Endodermal cell (in vitro differentiated cells): ENCODE data around the gene THAP11. TPM values are rescaled to one million over a fixed set of nuclear protein-coding genes. Genes with fewer than 3 reads are reported as not detected.

ENCODE experiments used
- DNase-seq: peaks from one replicate; pipeline ENCODE4 v3.0.0-alpha.2; 2017
- H3K27ac ChIP-seq: 2 replicates; pipeline ENCODE4 v1.5.1; 2013; ENCODE audit warnings: mild to moderate bottlenecking, low read depth, low read length, moderate library complexity
- H3K27me3 ChIP-seq: 2 replicates; pipeline ENCODE4 v1.6.1; 2013; ENCODE audit warnings: mild to moderate bottlenecking, low read length, moderate library complexity; ENCODE audit not compliant: insufficient read depth, control insufficient read depth, poor library complexity, severe bottlenecking
- H3K36me3 ChIP-seq: 2 replicates; pipeline ENCODE4 v1.7.0; 2013; ENCODE audit warnings: mild to moderate bottlenecking, low read length, moderate library complexity; ENCODE audit not compliant: control insufficient read depth, insufficient read depth
- H3K4me1 ChIP-seq: one replicate; pipeline ENCODE4 v1.7.0; 2013; ENCODE audit warnings: low read length; ENCODE audit not compliant: control insufficient read depth, insufficient read depth
- H3K4me3 ChIP-seq: 2 replicates; pipeline ENCODE4 v1.5.1; 2013; ENCODE audit warnings: mild to moderate bottlenecking, low read length, moderate library complexity
- H3K9ac ChIP-seq: 2 replicates; pipeline ENCODE4 v1.6.1; 2013; ENCODE audit warnings: mild to moderate bottlenecking, low read length, moderate library complexity; ENCODE audit not compliant: poor library complexity, severe bottlenecking; ENCODE audit errors: extremely low read depth
- H3K9me3 ChIP-seq: 2 replicates; pipeline ENCODE4 v1.6.1; 2013; ENCODE audit warnings: mild to moderate bottlenecking, low read length, moderate library complexity; ENCODE audit not compliant: control insufficient read depth
- H3K27ac Mint-ChIP-seq: 2 replicates; pipeline ENCODE4 v1.8.0; 2020; ENCODE audit warnings: mixed read lengths
- H3K27me3 Mint-ChIP-seq: 2 replicates; pipeline ENCODE4 v1.8.0; 2021; ENCODE audit warnings: mild to moderate bottlenecking, mixed read lengths; ENCODE audit not compliant: insufficient read depth
- H3K36me3 Mint-ChIP-seq: 2 replicates; pipeline ENCODE4 v1.8.0; 2020; ENCODE audit warnings: low read depth, mixed read lengths
- H3K4me1 Mint-ChIP-seq: 2 replicates; pipeline ENCODE4 v1.8.0; 2020; ENCODE audit warnings: mixed read lengths
- H3K4me3 Mint-ChIP-seq: 2 replicates; pipeline ENCODE4 v1.8.0; 2020; ENCODE audit warnings: mild to moderate bottlenecking, moderate library complexity, mixed read lengths
- H3K9me3 Mint-ChIP-seq: 2 replicates; pipeline ENCODE4 v1.8.0; 2020; ENCODE audit warnings: mild to moderate bottlenecking, mixed read lengths
- WGBS, 2 experiments: methylation state at CpG; one replicate each; pipeline versions ENCODE4 v1.1.5 to v1.1.7; 2013; ENCODE audit warnings: missing lambda C conversion rate in 2 of 2, mixed read lengths in 1 of 2; ENCODE audit not compliant: insufficient coverage in 1 of 2, insufficient read length in 1 of 2; 5-methylcytosine and 5-hydroxymethylcytosine counted together
- total RNA-seq, 2 donors: library from RNA; stranded (reverse); fragmentation: NEBNext Ultra II Directional in 1 of 2; extraction: Animal tissue kit (Norgen Biotek cat#: 25700) in 1 of 2; gene quantifications; 2 replicates in 1 of 2; 3 replicates in 1 of 2; pipeline ENCODE4 v1.2.1, GENCODE V29; 2021
- TF ChIP-seq, protein P1 (sequence below): fragments of 200-600 bp; sonication (generic); conservative IDR thresholded peaks from 2 replicates; pipeline ENCODE4 v1.5.0; 2021; ENCODE audit warnings: antibody characterized with exemption, mild to moderate bottlenecking

Gene THAP11
- total RNA-seq, 2 donors from 2014 or later = 28.0 to 32.9 TPM

- peak overlapping the region; percentile 89 for H3K4me3 ChIP-seq
Measured at GRCh38 chr16:67848118-67848517, 6.0 kb downstream of the THAP11 start.

DNA sequence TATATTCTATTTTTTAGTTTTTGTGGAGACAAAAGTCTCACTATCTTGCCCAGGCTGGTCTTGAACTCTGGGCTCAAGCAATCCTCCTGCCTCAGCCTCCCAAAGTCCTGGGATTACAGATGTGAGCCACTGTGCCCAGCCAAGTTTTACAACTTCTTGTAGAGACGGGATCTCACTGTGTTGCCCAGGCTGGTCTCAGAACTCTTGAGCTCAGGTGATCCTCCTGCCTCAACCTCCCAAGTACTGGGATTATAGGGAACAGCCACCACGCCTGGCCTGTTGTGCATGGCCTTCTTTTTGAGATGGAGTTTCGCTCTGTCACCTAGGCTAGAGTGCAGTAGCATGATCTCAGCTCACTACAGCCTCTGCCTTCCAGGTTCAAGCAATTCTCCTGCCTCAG lies 11.6 kb downstream of the THAP11 start:
- TF ChIP-seq, protein P1, sequence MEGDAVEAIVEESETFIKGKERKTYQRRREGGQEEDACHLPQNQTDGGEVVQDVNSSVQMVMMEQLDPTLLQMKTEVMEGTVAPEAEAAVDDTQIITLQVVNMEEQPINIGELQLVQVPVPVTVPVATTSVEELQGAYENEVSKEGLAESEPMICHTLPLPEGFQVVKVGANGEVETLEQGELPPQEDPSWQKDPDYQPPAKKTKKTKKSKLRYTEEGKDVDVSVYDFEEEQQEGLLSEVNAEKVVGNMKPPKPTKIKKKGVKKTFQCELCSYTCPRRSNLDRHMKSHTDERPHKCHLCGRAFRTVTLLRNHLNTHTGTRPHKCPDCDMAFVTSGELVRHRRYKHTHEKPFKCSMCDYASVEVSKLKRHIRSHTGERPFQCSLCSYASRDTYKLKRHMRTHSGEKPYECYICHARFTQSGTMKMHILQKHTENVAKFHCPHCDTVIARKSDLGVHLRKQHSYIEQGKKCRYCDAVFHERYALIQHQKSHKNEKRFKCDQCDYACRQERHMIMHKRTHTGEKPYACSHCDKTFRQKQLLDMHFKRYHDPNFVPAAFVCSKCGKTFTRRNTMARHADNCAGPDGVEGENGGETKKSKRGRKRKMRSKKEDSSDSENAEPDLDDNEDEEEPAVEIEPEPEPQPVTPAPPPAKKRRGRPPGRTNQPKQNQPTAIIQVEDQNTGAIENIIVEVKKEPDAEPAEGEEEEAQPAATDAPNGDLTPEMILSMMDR = no peak
- Mint-ChIP-seq H3K27me3 (no peaks in the 10 kb centered on the region), H3K4me1 (peaks cover 41% of the 10 kb centered on the region), H3K4me3 (no peak overlapping the region), H3K36me3 (peaks cover 31% of the 10 kb centered on the region), H3K27ac (no peak overlapping the region), H3K9me3 (no peaks in the 10 kb centered on the region)
- Histone ChIP-seq H3K27ac (no peak overlapping the region), H3K9me3 (no peaks in the 10 kb centered on the region), H3K36me3 (peaks cover 42% of the 10 kb centered on the region), H3K4me3 (no peak overlapping the region), H3K9ac (no peak overlapping the region), H3K4me1 (peaks cover 22% of the 10 kb centered on the region), H3K27me3 (no peaks in the 10 kb centered on the region)
- WGBS, 2 experiments = 93 to 100% methylated on average over 2 to 3 of the region's 3 CpGs
- DNase-seq = no peak

More at GRCh38 chr16:67848118-67848517, 6.0 kb downstream of the THAP11 start:
- peaks cover 39% of the 10 kb centered on the region for H3K4me1 Mint-ChIP-seq
- TF ChIP-seq, protein P1 = no peak
- Histone ChIP-seq H3K27ac (no peak overlapping the region), H3K27me3 (no peaks in the 10 kb centered on the region), H3K9ac (peak overlapping the region; percentile 95), H3K4me1 (peaks cover 22% of the 10 kb centered on the region), H3K9me3 (no peaks in the 10 kb centered on the region), H3K36me3 (peaks cover 29% of the 10 kb centered on the region)
- H3K27me3 Mint-ChIP-seq = no peaks in the 10 kb centered on the region
- H3K9me3 Mint-ChIP-seq = no peaks in the 10 kb centered on the region
- WGBS, 2 experiments = 94% methylated on average over 10 to 11 of the region's 11 CpGs
- H3K4me3 Mint-ChIP-seq = peak overlapping the region; percentile 89
- H3K27ac Mint-ChIP-seq = peak overlapping the region; percentile 95
- no peak for DNase-seq
- peaks cover 21% of the 10 kb centered on the region for H3K36me3 Mint-ChIP-seq

DNA sequence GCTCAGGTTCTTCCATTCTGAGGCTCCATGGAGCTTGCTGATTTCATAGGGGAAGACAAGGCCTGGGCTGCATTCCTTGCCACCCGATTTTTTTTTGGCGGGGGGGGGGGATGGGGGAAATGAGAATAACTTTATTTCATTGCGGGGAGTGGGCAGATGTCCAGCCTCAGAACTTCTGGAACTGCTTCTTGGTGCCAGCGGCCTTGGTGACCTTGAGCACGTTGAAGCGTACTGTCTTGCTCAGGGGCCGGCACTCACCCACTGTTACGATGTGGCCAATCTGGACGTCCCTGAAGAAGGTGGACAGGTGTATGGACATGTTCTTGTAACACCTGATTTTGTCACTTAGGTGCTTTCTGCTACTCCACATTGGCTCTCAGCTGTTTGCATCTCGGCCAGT lies 13.7 kb downstream of the THAP11 start:
- no peak overlapping the region for H3K27ac ChIP-seq

More for the DNA sequence above, 13.7 kb downstream of the THAP11 start:
- Histone ChIP-seq H3K4me3 (no peak overlapping the region), H3K9me3 (no peaks in the 10 kb centered on the region), H3K9ac (no peak overlapping the region), H3K4me1 (peaks cover 22% of the 10 kb centered on the region), H3K36me3 (peaks cover 41% of the 10 kb centered on the region), H3K27me3 (no peaks in the 10 kb centered on the region)
- peak overlapping the region; percentile 91 for H3K27ac Mint-ChIP-seq
- TF ChIP-seq, protein P1 = no peak
- H3K4me3 Mint-ChIP-seq = no peak overlapping the region
- H3K36me3 Mint-ChIP-seq = peaks cover 32% of the 10 kb centered on the region
- no peak for DNase-seq
- H3K27me3 Mint-ChIP-seq = no peaks in the 10 kb centered on the region
- WGBS, 2 experiments = 96% methylated on average over 4 to 10 of the region's 10 CpGs
- H3K9me3 Mint-ChIP-seq = no peaks in the 10 kb centered on the region
- H3K4me1 Mint-ChIP-seq = peaks cover 38% of the 10 kb centered on the region
